Measurements from ENCODE around the gene ZNF18.

DNA sequence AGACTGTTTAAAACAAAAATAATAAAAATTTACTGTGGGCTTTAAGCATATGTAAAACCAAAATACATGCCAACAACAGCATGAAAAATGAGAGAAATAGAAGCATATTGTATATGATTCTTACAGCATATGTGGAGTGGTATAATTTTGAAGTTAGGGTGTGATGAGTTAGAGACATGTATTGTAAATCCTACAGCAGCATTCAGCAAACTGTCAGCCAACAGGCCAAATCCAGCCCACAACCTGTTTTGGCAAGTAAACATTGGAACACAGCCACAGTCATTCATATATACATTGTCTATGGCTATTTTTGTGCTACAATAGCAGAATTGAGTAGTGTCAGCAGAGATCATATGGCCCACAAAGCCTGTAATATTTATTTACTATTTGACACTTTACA lies 42.3 kb downstream of the ZNF18 start:
- TF ChIP-seq, protein P1, sequence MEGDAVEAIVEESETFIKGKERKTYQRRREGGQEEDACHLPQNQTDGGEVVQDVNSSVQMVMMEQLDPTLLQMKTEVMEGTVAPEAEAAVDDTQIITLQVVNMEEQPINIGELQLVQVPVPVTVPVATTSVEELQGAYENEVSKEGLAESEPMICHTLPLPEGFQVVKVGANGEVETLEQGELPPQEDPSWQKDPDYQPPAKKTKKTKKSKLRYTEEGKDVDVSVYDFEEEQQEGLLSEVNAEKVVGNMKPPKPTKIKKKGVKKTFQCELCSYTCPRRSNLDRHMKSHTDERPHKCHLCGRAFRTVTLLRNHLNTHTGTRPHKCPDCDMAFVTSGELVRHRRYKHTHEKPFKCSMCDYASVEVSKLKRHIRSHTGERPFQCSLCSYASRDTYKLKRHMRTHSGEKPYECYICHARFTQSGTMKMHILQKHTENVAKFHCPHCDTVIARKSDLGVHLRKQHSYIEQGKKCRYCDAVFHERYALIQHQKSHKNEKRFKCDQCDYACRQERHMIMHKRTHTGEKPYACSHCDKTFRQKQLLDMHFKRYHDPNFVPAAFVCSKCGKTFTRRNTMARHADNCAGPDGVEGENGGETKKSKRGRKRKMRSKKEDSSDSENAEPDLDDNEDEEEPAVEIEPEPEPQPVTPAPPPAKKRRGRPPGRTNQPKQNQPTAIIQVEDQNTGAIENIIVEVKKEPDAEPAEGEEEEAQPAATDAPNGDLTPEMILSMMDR (optimal IDR thresholded peaks at IDR 0.05 in 1 of 3, IDR thresholded peaks at IDR 0.05 in 1 of 3, conservative IDR thresholded peaks at IDR 0.05 in 1 of 3; ENCODE audit: extremely low read depth in 1 of 3, insufficient read depth in 2 of 3, low read length in 3 of 3), result no peak
- no peak for TF ChIP-seq EZH2 (IDR thresholded peaks at IDR 0.05; ENCODE audit: low read length)

Data from keratinocyte (primary cell).